Activated B cell treated with CpG ODN at 0.5 μM for 24 hours (primary cell): Measurements from ENCODE around the gene POLD4. TPM values are rescaled to one million over a fixed set of nuclear protein-coding genes. Genes with fewer than 3 reads are reported as not detected.

ENCODE experiments used
- ATAC-seq: fragments of 200-7000 bp; cut with Tn5 transposase; one replicate; pipeline ENCODE4 v1.10.0; 2021; ENCODE audit warnings: low read depth, mild to moderate bottlenecking, moderate library complexity
- CTCF ChIA-PET: fragments of 350-600 bp; sonication (Branson Sonifier 250); formaldehyde crosslinking; loops from one replicate; lab custom pipeline; 2021; ENCODE audit warnings: antibody characterized with exemption; lab: Charles Lee
- POLR2A ChIA-PET: fragments of 350-600 bp; sonication (Branson Sonifier 250); formaldehyde crosslinking; loops from one replicate; lab custom pipeline; 2021; ENCODE audit warnings: antibody characterized with exemption; lab: Charles Lee
- DNase-seq: peaks from one replicate; pipeline ENCODE4 v3.0.0; 2022
- H3K27ac Mint-ChIP-seq: one replicate; pipeline ENCODE4 v1.8.0; 2020; ENCODE audit warnings: mixed read lengths
- H3K27me3 Mint-ChIP-seq: one replicate; pipeline ENCODE4 v1.8.0; 2021; ENCODE audit warnings: mixed read lengths
- H3K36me3 Mint-ChIP-seq: one replicate; pipeline ENCODE4 v1.8.0; 2021; ENCODE audit warnings: low read depth, mixed read lengths
- H3K4me1 Mint-ChIP-seq: one replicate; pipeline ENCODE4 v1.8.0; 2021; ENCODE audit warnings: mixed read lengths
- H3K4me3 Mint-ChIP-seq: one replicate; pipeline ENCODE4 v1.8.0; 2020; ENCODE audit warnings: mild to moderate bottlenecking, mixed read lengths
- H3K9me3 Mint-ChIP-seq: one replicate; pipeline ENCODE4 v1.8.0; 2020; ENCODE audit warnings: mixed read lengths
- intact Hi-C: fragments of 100-400 bp; cut with micrococcal nuclease; formaldehyde crosslinking; loops from one replicate; pipeline ENCODE4 v1.15.1; 2024
- total RNA-seq: library from RNA; stranded (reverse); gene quantifications from 2 replicates; pipeline ENCODE4 v1.2.3, GENCODE V29; 2022
- TF ChIP-seq, protein P1 (sequence below): fragments of 200-600 bp; IDR thresholded peaks from one replicate; pipeline ENCODE4 v1.8.0; 2022; ENCODE audit warnings: antibody characterized with exemption, mild to moderate bottlenecking

The POLD4 gene
- total RNA-seq, 1 donor from 2014 or later = 166 TPM

DNA sequence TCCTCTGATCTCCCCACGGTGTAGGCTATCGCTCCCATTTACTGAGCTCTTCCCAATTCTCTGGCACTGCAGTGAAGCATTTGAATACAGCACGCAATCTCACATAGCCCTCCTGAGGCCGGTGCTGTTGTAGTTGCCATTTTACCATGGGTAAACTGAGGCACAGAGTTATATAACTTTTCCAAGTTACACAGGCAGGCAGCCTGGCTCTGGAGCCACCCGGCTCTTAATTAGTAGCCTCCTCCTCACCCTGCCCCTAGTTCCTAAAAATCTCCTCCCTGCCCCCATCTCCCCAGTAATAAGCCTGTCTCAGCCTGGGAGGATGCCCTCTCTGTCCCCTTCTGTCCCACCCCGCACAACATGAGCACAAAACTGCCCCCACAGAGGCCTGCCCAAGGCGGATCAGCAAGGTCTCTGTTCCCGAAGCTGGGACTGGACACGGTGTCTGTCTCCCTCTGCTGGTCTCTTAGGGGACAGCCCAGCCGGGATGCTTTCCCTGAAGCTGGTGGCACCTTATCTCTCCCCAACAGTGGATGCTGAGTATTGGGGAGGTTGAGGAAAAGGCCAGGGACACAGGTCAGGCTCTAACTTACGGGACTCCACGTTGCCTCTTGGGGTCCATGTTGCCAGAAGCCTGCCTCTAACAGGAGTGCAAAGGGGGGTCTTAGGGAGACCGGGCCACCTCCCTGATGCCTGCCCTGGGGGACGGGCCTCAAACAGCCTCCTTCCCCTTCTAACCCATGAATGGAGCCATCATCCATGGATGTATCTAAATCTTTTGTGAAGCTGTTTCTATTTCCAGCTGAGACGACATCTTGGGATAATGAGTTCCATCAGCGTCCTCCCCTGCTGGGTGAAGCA lies 29.2 kb upstream of the POLD4 start:
- no peaks in the 10 kb centered on the region for H3K36me3 Mint-ChIP-seq
- H3K27ac Mint-ChIP-seq = peak overlapping the region; percentile 90
- intact Hi-C loops = loop anchor here (1.0 kb wide), 7 partner anchors 8 to 301 kb away; partner anchors contain the start of gene POLD4
- H3K4me1 Mint-ChIP-seq = peaks cover 31% of the 10 kb centered on the region
- CTCF ChIA-PET = interaction anchor here (0.6 to 22.6 kb wide), 32 partner anchors 8 to 542 kb away, joined by 3 to 735 read pairs (median 6); partner anchors contain the start of genes ANKRD13D, CLCF1, GRK2 and POLD4
- peak overlapping the region; percentile 70 for H3K4me3 Mint-ChIP-seq
- ATAC-seq (peak; percentile 80), DNase-seq (peak; percentile 75)
- H3K27me3 Mint-ChIP-seq = no peaks in the 10 kb centered on the region
- POLR2A ChIA-PET = interaction anchor here (0.6 to 26.4 kb wide), 22 partner anchors 9 to 1241 kb away, joined by 3 to 1307 read pairs (median 7); partner anchors contain the start of genes AIP, ANKRD13D, CLCF1 and GRK2
- no peaks in the 10 kb centered on the region for H3K9me3 Mint-ChIP-seq
- TF ChIP-seq, protein P1, sequence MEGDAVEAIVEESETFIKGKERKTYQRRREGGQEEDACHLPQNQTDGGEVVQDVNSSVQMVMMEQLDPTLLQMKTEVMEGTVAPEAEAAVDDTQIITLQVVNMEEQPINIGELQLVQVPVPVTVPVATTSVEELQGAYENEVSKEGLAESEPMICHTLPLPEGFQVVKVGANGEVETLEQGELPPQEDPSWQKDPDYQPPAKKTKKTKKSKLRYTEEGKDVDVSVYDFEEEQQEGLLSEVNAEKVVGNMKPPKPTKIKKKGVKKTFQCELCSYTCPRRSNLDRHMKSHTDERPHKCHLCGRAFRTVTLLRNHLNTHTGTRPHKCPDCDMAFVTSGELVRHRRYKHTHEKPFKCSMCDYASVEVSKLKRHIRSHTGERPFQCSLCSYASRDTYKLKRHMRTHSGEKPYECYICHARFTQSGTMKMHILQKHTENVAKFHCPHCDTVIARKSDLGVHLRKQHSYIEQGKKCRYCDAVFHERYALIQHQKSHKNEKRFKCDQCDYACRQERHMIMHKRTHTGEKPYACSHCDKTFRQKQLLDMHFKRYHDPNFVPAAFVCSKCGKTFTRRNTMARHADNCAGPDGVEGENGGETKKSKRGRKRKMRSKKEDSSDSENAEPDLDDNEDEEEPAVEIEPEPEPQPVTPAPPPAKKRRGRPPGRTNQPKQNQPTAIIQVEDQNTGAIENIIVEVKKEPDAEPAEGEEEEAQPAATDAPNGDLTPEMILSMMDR = peak; percentile 47

DNA sequence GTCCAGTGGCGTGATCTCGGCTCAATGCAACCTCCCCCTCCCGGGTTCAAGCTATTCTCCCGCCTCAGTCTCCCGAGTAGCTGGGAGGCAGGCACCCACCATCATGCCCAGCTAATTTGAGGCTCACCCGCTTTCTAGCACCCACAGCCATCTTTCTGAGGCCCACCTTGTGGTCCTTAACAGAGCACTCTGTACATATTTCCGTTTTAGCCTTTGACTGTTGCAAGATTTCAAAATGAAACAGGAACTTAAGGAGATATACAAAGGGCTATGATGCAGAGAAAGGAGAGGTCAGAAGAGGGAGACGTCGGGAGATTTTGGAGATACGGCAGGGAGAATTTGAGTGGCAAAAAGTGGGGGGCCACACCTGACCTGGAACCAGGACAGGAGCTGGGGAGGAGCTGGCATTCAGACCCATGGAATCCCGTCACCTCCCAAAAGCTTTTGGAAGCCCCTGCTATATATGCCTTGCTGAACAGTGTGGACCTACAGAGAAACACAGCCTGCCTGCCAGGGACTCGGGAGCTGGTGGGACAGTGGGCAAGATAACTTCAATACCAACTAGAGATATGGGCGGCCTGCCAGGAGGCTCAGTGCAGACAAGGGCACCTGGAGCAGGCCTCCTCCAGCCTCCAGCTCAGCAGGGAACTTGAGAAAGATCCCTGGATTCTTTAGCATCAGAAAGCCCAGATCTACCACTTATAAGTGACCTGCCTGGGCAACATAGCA lies 28.1 kb upstream of the POLD4 start:
- peak overlapping the region; percentile 95 for H3K27ac Mint-ChIP-seq
- no peaks in the 10 kb centered on the region for H3K9me3 Mint-ChIP-seq
- ATAC-seq = peak; percentile 80
- no peaks in the 10 kb centered on the region for H3K27me3 Mint-ChIP-seq
- H3K4me3 Mint-ChIP-seq = peak overlapping the region; percentile 55
- intact Hi-C loops = loop anchor here (1.0 kb wide), 1 partner anchor 113 kb away; no protein-coding TSS in a partner anchor
- CTCF ChIA-PET = interaction anchor here (1.0 to 22.6 kb wide), 23 partner anchors 9 to 394 kb away, joined by 3 to 735 read pairs (median 7); partner anchors contain the start of genes ANKRD13D, CLCF1, GRK2 and POLD4
- POLR2A ChIA-PET = interaction anchor here (0.7 to 26.4 kb wide), 22 partner anchors 11 to 765 kb away, joined by 3 to 1307 read pairs (median 5); partner anchors contain the start of genes AIP, ANKRD13D, CLCF1 and GRK2
- no peak for DNase-seq
- peaks cover 32% of the 10 kb centered on the region for H3K4me1 Mint-ChIP-seq
- TF ChIP-seq, protein P1 = no peak
- H3K36me3 Mint-ChIP-seq = no peaks in the 10 kb centered on the region

DNA sequence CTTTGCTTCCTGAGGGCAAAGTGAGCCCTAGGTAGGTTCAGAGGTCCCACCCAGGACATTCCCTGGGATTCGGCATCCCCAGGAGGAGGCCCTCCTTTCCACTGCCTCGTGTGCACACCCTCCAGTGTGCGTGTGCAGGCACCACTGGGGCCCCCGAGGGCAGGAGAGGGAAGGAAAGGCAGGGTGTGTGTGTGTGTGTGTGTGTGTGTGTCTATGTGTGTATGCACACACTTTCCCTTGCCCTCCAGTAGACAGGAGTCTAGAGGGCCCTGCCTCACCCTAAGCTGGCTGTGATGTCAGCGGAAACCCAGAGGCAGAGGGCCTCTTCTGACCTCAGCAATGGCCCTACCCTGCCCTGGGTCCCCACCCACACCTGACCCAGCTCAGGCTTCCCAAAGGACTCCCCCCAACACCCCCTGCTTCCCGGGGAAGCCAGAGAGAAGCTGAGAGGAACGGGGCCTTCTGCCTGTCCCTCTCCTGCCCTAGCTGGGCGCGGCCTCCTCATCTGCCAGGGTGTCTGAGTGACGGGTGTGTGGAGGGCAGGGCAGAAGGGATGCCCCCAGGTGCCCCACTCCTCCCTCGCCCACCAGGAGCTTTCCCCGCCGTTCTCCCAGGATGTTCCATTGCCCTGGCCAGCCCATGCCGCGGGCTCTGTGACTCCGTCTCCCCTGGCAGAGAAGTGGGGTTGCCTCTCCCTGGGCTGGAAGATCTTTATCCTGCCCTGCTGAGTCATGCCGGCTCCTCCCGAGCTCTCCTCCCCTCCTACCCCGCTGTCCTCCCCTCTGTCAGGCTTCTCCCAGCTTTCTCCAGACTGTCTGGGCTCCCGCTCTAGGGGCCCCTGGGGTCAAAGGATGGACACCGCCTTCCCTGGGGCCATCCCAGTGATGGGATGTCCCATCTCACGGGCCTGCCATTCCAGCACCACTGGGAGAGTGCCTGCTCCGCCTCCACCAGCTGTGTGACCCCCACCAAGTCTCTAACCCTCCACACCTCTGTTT lies 26.0 kb upstream of the POLD4 start:
- CTCF ChIA-PET = interaction anchor here (2.6 to 22.6 kb wide), 5 partner anchors 8 to 59 kb away, joined by 19 to 735 read pairs (median 73); partner anchors contain the start of genes CLCF1 and POLD4
- Mint-ChIP-seq H3K36me3 (no peaks in the 10 kb centered on the region), H3K4me3 (no peak overlapping the region), H3K9me3 (no peaks in the 10 kb centered on the region), H3K4me1 (peaks cover 43% of the 10 kb centered on the region), H3K27me3 (no peaks in the 10 kb centered on the region), H3K27ac (peak overlapping the region; percentile 46)
- POLR2A ChIA-PET = interaction anchor here (0.6 to 26.4 kb wide), 6 partner anchors 13 to 62 kb away, joined by 3 to 1307 read pairs (median 5); partner anchors contain the start of genes CLCF1, POLD4 and RAD9A
- TF ChIP-seq, protein P1 = no peak
- ATAC-seq (no peak), DNase-seq (no peak)
- intact Hi-C loops = no loop called here

DNA sequence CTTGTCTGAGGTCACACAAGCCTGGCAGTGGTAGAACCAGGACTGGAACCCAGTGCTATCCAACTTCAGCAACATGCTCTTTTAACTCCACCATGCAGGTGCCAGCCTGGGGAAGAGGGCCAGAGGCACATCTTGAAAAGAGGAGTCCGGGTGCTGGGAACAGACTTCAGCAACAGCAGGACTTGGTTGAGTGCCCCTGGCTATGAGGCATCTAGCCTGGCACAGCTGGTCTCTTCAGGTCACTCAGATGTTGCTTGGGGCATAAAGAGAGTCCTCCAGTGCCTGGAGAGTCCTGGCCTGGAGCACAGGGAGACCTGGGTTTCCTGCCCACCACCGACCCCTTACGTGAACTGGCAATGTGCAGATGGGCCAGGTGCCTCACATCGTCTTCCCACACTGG lies 25.2 kb upstream of the POLD4 start:
- ChIA-PET POLR2A (interaction anchor here (0.6 to 26.4 kb wide), 6 partner anchors 13 to 87 kb away, joined by 3 to 1307 read pairs (median 4); partner anchors contain the start of genes CLCF1, POLD4 and RAD9A), CTCF (interaction anchor here (4.4 to 22.6 kb wide), 3 partner anchors 25 to 59 kb away, joined by 48 to 735 read pairs (median 200); partner anchors contain the start of gene POLD4)
- Mint-ChIP-seq H3K4me3 (no peak overlapping the region), H3K27ac (peak overlapping the region; percentile 46), H3K36me3 (peaks cover under 1% of the 10 kb centered on the region), H3K9me3 (no peaks in the 10 kb centered on the region), H3K4me1 (peaks cover 49% of the 10 kb centered on the region), H3K27me3 (no peaks in the 10 kb centered on the region)
- TF ChIP-seq, protein P1 = no peak
- intact Hi-C loops = no loop called here
- ATAC-seq = no peak
- no peak for DNase-seq
